ENCODE data around the gene DES.
"Not testable (repeated sequence)": the region's sequence is repeated elsewhere in the genome, so short reads cannot be mapped to it uniquely, and the experiment has no call there.

Gene DES

DNA sequence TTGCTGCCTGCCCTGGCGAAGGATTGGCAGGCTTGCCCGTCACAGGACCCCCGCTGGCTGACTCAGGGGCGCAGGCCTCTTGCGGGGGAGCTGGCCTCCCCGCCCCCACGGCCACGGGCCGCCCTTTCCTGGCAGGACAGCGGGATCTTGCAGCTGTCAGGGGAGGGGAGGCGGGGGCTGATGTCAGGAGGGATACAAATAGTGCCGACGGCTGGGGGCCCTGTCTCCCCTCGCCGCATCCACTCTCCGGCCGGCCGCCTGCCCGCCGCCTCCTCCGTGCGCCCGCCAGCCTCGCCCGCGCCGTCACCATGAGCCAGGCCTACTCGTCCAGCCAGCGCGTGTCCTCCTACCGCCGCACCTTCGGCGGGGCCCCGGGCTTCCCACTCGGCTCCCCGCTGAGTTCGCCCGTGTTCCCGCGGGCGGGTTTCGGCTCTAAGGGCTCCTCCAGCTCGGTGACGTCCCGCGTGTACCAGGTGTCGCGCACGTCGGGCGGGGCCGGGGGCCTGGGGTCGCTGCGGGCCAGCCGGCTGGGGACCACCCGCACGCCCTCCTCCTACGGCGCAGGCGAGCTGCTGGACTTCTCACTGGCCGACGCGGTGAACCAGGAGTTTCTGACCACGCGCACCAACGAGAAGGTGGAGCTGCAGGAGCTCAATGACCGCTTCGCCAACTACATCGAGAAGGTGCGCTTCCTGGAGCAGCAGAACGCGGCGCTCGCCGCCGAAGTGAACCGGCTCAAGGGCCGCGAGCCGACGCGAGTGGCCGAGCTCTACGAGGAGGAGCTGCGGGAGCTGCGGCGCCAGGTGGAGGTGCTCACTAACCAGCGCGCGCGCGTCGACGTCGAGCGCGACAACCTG is at the start of gene DES:
DES (plus strand) TSS at position 223 of the 857 bp plus-strand sequence; CDS start at position 309, 86 bp downstream.
- DNase-seq: no peak

DNA sequence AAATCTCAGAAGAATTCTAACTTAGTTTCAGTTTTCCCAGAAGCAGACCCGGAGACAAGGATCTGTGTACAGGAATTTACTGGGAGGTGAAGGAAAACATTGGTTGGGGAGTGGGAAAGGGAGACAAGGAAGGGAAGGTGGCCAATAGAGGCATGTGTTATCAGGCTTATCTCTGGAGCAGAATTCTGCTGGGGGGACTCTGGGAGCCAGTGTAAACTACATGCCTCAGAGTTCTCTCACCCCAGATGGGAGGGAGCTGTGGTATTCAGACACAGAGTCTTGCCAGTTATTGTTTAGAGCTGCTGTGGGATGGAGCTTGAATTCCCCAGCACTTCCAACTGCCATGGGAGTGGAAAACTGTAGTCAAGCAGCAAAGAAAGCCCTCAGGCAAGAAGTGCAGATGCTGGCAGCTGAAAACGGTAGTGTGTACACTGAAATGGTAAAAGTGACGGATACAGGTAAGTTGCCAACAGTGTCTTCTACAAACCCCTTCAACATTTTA is 49.4 kb upstream of the DES start:
- DNase-seq: no peak

DNA sequence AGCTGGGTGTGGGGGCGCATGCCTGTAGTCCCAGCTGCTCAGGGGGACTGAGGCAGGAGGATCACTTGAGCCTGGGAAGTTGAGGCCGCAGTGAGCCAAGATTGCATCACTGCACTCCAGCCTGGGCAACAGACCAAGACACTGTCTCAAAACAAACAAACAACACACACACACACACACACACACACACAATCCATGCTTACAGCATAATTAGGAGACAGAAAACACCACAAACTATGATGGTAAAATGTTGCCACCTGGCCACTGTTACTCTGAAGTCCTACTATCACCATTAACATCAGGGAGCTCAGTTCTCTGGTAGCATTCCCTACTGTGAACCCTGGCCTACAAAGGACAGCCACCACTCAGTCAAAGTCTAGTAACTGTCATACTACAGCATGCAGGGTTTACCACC is 48.7 kb upstream of the DES start:
- DNase-seq: no peak

DNA sequence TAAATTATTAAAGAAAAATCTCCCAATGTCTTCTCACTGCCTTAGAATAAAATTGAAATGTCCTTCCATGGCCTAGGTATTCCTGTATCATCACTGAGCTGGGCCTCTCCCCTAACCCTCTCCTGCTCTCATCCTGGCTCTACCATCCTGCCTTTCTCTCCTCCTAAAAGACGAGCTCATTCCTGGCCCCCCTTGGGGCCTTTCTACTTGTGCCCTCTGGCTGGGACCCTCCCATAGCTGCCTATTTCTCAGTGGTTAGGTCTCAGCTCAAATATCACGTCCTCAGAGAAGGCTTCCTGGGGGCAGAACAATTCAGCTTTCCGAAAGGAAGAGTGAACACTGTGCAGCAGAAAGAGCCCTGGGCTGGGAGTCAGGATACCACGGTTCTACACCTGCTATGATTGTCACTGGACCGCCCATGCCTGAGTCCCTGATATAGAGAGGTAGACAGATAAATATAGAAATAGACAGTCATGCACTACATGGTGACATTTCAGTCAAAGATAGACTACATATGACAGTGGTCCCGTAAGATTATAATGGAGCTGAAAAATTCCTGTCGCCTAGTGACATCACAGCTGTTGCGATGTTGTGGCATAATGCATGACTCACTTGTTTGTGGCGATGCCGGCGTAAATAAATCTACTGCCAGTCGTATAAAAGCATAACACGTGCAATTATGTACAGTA is 39.9 kb upstream of the DES start:
- no peak for DNase-seq

DNA sequence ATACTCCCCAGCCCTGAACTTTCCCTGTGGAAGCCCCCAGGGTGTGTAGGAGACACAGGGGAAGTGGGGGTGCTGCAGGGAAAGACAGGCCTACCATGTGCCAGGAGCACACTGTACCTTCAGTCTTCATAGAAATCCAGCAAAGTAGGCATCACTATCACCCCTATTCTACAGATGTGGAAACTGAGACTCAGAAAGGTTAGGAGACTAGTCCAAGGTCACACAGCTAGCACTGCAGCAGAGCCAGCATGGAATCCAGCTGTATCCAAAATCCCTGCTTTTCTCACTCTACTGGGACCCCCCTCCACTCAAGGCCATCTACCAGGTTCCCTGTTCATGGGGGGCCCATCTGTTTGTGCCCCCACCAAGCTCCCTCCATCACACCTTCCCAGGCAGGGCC is 37.3 kb upstream of the DES start:
- no peak for DNase-seq

DNA sequence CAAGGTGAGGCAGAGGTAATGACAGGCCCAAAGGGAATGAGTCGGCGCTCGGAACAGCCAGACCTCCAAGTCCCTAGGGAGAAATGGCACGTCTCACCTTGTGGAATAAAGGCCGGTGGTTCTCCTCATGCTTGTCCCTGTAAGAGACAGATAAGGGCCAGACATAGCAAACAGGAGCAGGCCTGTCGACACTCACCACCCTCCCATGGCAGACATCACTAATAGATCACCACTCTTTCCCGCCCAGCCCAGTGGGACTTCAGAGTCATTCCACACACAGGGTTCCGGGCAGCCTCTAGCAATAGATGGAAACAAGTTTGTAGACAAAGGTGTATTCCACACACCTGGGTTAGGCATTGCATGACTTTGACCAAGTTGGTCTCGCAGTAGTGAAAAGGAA is 36.7 kb upstream of the DES start:
- DNase-seq: no peak

DNA sequence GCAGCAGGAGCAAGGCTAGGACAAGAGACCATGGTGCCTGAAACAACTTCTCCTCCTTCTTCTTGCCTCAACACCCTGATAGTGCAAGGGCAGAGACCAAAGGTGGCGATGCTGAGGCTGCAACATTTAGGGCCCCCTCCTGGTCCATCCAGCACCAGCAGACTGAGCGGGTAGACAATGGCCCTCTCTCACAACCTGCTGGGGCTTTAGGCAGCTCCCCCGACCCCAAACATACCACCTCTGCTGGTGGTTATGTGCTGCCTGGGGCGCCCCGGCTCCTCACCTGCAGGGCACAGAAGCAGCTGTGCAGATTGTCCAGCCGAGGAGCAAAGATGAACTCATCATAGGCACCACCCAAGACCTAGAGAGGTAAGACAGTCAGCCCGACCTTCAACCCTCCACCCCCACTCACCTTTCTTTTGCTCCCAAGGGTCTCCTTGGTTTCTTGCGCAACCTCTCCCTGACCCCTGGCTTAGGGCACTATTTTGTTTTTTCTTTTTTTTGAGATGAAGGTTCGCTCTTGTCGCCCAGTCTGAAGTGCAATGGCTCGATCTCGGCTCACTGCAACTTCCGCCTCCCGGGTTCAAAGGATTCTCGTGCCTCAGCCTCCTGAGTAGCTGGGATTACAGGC is 34.0 kb upstream of the DES start:
- no peak for DNase-seq

DNA sequence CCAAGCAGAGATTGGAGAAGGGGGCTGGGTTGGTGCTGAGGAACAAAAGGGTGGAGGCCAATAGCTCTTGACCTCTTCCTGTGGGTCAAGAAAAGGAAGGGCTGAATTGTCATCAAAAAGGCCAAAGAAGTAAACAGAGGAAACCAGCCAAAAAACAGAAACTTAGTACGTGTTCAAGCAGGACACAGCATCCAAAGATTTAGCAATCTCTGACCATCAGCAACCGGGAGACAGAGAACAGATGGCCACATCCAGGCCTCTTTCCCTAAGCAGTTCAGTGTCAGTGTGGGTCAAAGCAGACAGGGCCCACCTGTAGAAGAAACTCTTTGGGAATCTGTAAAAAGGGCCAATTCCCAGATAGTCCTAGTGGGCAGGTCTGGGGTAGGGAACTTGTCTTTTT is 33.3 kb upstream of the DES start:
- no peak for DNase-seq

DNA sequence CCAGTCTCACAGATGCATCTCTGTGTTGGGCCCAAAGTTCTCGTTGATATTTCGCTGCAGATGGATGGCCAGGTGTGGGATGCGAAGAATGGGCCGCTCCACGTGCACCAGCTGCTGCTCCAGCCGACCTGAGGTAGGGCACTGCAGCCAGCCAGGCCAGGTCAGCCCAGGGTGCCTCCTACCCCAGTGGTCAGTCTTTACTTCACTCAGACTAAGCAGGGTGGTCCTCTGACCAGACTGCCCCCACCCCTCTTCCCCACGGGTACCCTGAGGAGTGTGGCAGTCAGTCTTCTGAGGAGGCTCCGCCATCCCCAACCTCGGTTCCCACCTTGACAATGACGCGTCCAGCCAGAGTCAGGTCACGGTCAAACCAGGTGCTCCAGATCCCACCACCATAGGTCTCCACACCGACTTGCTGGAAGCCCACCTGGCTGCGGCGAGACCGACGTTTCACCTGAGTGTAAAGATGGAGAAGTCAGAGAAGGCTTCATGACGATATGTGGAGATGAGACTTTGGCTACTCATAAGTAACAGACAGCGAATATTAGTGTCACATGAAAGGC is 32.1 kb upstream of the DES start:
- DNase-seq: no peak

DNA sequence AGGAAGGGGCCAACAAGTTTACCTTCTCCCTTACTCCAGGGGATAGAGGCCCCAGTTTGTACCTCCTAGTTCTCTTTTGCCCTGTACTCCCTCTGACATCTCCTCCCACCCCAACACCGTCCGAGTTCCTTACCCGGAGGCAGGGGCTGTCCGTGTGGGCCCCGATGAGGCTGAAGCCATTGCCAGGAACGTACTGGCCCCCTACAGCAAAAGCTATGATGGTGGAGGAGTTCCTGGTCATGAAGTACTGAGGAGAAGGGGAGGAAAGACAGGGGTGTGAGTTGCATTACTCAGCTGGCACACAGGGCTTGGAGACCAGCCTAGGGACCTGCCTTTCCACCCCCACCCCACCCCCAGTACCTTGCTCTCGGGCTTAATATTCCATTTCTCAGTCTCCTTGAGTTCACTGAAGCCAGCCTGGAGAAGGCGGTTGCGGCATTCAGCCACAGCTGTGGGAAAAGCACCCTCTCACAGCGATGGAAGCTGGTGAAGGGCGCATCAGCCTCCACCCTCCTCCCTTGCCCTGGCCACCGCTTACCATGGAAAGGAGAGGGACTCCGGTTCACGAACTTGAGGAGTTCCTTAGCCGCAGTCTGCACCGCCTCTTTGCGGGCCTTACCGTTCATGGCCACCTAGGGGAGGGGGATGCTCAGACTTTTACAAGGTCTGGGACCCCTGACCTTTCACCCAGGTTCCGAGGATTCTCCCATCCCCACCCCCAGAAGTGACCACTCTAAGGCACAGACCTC is 31.5 kb upstream of the DES start:
- no peak for DNase-seq

DNA sequence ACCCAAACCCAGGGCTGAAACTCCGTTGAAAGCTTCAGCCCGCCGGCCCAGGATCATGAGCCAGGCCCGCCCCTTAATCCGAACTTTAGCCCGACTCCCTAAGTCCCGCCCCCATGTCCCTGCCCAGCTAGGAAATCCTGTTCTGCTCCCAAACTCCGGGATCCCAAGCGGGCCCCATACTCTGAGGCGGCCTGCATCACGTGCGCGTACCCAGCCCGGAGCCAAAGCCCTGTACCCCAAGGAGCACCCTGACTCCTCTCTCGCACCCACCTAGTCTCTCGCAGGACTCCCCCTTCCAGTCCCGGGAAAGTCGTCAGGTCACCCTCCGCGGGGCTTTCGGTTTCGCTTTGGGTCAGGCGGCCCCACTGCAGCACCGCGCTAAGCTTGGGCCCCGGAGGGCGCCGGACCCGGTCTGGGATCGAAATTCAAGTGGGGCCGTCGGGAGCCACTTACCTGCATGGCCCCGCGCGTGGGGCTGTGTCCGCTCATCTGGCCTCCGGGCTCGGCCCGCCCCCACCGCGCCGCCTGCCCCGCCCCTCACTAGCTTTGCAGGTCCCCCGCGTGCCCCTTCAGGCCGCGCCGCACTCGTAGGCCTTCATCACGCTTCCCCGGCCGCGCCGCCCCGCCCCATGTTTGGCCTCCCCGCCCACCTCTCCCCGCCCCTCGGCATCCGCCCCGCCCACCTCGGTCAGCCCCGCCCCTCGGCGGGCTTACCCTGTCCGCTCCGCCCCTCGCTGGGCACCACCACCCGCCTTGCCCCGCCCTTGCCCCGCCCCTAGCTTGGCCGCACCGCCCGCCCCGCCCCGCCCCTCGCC is 30.7 kb upstream of the DES start, which contains the start of gene DNPEP:
DNPEP (minus strand) TSS at position 607 of the 815 bp plus-strand sequence; CDS start at position 489, 118 bp downstream.
- no peak for DNase-seq

DNA sequence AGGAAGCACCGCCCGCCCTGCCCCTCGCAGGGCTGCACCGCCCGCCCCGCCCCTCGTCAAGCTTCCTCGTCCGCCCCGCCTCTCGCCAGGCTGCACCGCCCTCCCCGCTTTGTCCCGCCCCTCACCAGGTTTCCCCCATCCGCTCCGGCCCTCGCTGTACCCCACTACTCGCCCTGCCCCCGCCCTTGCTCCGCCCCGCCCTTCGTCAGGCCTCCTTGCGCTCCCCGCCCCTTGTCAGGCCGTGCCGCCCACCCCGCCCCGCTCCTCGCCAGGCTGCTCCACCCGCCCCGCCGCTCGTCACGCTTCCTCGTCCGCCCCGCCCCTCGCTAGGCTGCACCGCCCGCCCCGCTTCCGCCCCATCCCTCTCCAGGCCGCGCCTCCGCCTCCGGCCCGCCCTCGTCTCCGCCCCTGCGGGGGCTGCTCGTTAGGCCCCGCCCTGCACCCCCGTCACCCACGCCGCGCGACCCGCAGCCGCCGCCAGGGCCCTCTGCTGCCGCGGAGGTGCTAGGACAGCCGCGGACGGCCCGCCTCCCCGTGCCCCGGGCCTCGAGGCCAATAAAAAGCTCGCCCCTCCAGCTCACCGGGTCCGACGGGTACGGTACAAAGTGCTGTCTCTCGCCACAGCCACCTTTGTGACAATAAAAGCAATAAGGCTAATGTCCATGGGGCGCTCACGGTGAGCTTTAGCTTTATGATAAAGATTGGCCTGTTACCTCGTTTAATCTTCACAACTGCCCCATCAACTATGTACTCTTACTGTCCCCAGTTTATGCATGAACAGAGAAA is 29.9 kb upstream of the DES start:
- DNase-seq: no peak

DNA sequence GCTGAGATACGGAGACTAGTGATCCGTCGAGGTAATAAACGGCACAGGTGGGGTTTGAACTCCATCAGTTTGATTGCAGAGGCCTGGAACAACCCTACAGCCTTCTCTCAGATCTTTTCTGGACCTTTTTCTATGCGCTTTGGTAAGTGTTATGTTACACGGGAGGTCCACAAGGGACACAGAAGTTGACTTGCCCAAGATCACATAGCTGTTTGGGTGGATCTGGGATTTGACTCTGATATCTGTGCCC is 29.3 kb upstream of the DES start:
- no peak for DNase-seq

DNA sequence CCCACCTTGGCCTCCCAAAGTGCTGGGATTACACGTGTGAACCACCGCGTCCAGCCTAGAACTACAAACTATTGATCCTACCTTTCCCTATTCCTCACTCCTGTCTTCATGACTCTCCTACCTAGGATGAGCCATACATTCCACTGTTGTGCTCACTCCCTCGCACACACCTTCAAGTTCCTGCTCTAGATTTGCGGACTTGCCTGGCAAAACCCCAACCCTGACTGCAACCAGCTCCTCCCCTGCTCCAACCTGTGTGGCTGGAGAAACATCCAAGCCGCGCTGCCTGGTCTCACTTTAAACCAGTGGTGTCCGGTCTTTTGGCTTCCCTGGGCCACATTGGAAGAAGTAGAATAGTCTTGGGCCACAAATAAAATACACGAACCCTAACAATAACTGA is 25.4 kb upstream of the DES start:
- no peak for DNase-seq

DNA sequence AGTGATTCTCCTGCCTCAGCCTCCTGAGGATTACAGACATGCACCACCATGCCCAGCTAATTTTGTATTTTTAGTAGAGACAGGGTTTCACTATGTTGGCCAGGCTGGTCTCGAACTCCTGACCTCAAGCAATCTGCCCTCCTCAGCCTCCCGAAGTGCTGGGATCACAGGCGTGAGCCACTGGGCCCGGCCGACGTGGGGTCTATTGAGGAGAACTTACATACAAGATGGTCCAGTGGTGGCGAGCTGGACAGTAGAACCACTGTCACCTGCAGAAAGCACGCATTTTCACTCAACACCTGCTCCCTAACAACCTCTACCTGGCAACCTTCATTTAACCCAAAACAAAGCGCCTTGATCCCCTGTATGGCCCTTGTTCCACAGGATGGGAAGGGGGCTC is 23.1 kb upstream of the DES start:
- not testable (repeated sequence) for DNase-seq

DNA sequence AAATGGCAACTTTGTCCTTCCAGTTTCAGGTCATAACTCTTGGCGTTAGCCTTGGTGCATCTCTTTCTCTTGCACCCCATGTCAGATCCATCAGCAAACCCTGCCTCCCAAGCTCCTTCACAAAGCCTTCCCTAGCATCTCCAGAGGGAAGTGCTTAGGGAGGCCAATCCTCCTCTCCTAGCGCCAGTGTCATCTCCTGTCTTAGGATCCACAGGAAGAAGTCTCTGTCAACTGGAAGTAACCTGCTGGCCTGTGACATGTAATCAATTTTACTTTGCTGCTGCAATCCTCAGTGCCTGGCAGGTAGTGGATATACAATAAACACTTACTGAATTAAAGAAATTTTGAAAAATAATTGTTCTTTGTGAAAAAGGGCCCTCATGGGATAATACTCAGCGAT is 22.6 kb upstream of the DES start:
- DNase-seq: no peak

DNA sequence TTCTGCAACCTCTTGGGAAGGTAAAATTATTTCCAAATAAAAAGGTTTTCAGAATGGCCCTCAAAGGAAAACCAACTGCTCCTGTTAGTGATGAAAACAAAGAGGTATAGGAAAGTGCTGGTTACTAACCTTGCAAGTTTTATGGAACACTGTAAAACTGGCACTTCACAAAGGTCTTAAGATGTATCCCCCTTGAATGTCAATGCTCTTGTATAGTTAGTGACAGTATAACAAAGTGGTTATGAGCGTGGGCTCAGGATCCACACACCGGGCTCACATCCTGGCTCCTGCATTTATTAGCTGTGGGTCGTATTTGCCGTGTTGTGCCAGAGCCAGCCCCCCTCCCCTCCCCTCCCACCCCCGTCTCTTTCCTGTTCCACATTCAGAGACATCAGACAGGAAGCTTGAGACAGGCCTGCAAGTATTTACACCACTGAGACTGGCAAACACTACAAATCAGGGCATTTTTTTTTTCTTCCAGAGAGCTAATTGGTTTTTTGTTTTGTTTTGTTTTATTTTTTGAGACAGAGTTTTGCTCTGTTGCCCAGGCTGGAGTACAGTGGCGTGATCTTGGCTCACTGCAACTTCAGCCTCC is 21.2 kb upstream of the DES start:
- no peak for DNase-seq

DNA sequence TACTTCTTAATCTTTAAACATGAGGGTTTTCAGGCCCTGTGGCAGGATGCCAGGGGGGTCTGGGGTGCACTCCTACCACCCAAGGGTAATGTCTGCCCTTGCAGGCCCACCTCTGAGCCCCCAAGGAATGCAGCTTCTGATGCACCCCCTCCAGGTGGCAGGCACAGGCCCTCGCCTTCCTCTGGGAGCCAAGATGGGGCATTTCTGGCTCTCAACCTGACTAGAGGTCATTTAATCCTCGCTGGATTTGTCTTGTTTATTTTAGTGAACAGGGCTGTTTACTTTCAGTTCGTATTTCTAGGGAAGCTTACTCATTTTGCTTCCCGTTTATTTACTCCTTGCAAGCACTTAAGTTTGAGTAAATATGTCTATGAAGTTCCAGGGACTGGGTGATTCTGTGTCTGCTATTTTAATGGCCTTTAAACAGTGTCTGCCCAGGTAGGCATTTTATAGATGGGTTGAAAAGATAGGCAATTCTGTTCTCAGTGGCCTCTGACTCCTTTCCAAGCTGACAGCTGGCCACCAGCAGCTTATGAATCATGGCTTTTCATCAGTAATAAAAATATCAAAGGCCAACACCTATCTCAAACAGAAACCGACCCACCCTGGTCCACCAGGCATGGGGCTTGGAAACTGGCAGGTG is 19.3 kb upstream of the DES start:
- DNase-seq: no peak

DNA sequence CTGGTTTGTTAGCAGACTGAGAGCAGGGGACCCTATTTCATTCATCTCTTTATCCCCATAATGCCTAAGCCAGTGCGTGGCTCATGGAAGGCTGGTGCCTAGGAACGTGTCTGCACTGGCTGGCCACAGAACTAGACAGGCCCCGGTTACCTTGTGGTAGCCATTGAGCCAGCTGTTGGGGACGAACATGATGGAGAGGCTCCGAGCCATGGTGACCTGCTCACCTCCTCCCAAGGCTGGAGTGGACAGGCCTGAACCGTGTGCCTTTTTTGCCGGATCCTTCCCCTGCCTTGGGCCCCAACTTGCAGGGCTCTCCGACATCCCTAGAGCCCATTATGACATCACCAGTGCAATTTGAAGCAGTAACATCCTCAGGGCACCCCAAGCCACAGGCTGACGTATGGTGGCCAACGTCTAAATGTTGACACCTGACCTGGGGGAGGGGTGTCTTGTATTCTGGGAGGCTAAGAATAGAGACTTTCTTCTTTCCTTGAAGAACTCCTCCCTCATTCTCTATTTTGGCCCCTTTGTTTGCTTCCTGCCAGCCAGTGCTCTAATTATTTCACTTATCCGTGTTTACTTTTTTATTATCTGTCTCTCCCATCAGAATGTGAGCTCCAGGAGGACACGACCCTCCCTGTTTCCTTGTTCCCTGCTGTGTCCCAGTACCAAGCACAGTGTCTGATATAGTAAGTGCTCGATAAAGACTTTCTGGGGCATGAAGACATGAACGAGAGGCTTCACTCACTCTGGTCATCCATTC is 18.3 kb upstream of the DES start:
- DNase-seq: no peak

All from NCI-H187 treated with DMSO at 0.1 percent for 48 hours (cell line).